CD14-positive monocyte (primary cell): ENCODE data around the gene ITPK1. TPM values are rescaled to one million over a fixed set of nuclear protein-coding genes. Genes with fewer than 3 reads are reported as not detected.

Source experiments
- DNase-seq, 3 donors: peaks; one replicate each; pipeline ENCODE4 v3.0.0-alpha.2; 2011 to 2022
- H2AFZ ChIP-seq: 2 replicates; pipeline ENCODE4 v1.6.0; 2012; ENCODE audit warnings: mild to moderate bottlenecking, low read depth, low read length, inconsistent platforms; ENCODE audit not compliant: insufficient read depth, poor library complexity, severe bottlenecking
- H3K27ac ChIP-seq, 2 donors: 1 replicate in 1 of 2; 2 replicates in 1 of 2; pipeline ENCODE4 v1.5.1; 2012 to 2013; ENCODE audit warnings: low read length in 2 of 2, control low read depth in 1 of 2, inconsistent platforms in 1 of 2, low read depth in 1 of 2, mild to moderate bottlenecking in 1 of 2
- H3K27me3 ChIP-seq, 2 donors: one replicate each; pipeline versions ENCODE4 v1.6.0 to v1.6.1; 2011 to 2013; ENCODE audit warnings: low read length in 2 of 2; ENCODE audit not compliant: control insufficient read depth in 2 of 2, insufficient read depth in 2 of 2
- H3K36me3 ChIP-seq, 2 donors: replicated peaks in 1 of 2; 1 replicate in 1 of 2; 2 replicates in 1 of 2; pipeline versions ENCODE4 v1.5.1 to v1.6.1; 2012 to 2013; ENCODE audit warnings: low read length in 2 of 2, control low read depth in 1 of 2, inconsistent platforms in 1 of 2, mild to moderate bottlenecking in 1 of 2; ENCODE audit not compliant: insufficient read depth in 2 of 2, control insufficient read depth in 1 of 2
- H3K4me1 ChIP-seq, 2 donors: 1 replicate in 1 of 2; 2 replicates in 1 of 2; pipeline versions ENCODE4 v1.5.1 to v1.6.1; 2012 to 2013; ENCODE audit warnings: low read length in 2 of 2, control low read depth in 1 of 2, inconsistent platforms in 1 of 2, mild to moderate bottlenecking in 1 of 2, moderate library complexity in 1 of 2; ENCODE audit not compliant: insufficient read depth in 2 of 2, control insufficient read depth in 1 of 2
- H3K4me2 ChIP-seq: replicated peaks from 2 replicates; pipeline ENCODE3; 2012; ENCODE audit warnings: low read length, moderate library complexity, mild to moderate bottlenecking; ENCODE audit not compliant: poor library complexity, severe bottlenecking; ENCODE audit errors: extremely low read depth
- H3K4me3 ChIP-seq, 3 experiments: fragments of 200-600 bp in 1 of 3; sonication (generic) in 1 of 3; replicated peaks in 1 of 3; 1 replicate in 2 of 3; 2 replicates in 1 of 3; pipeline ENCODE4 v1.5.1; 2011 to 2013; ENCODE audit warnings: low read length in 3 of 3, mild to moderate bottlenecking in 3 of 3, control low read depth in 2 of 3, low read depth in 2 of 3, inconsistent platforms in 1 of 3, moderate library complexity in 1 of 3
- H3K79me2 ChIP-seq: 2 replicates; pipeline ENCODE4 v1.6.0; 2012; ENCODE audit warnings: mild to moderate bottlenecking, control low read depth, inconsistent platforms, low read length, moderate library complexity; ENCODE audit not compliant: insufficient read depth
- H3K9ac ChIP-seq: 2 replicates; pipeline ENCODE4 v1.6.0; 2017; ENCODE audit warnings: low read length, mild to moderate bottlenecking; ENCODE audit not compliant: insufficient read depth, poor library complexity, severe bottlenecking
- H3K9me3 ChIP-seq, 2 donors: replicated peaks in 1 of 2; 1 replicate in 1 of 2; 2 replicates in 1 of 2; pipeline versions ENCODE4 v1.5.1 to v1.6.1; 2012 to 2013; ENCODE audit warnings: low read length in 2 of 2, control low read depth in 1 of 2; ENCODE audit not compliant: control insufficient read depth in 1 of 2, insufficient read depth in 1 of 2
- H4K20me1 ChIP-seq: 2 replicates; pipeline ENCODE4 v1.6.0; 2012; ENCODE audit warnings: mild to moderate bottlenecking, low read length, control low read depth, moderate library complexity; ENCODE audit not compliant: insufficient read depth
- H3K27ac Mint-ChIP-seq, 7 donors: one replicate each; pipeline ENCODE4 v1.8.0; 2020; ENCODE audit warnings: mild to moderate bottlenecking in 7 of 7, mixed read lengths in 7 of 7, moderate library complexity in 6 of 7, inconsistent platforms in 2 of 7
- H3K27me3 Mint-ChIP-seq, 3 donors: one replicate each; pipeline ENCODE4 v1.8.0; 2021 to 2022; ENCODE audit warnings: low read depth in 3 of 3, mild to moderate bottlenecking in 3 of 3, mixed read lengths in 3 of 3, moderate library complexity in 3 of 3, inconsistent platforms in 1 of 3
- H3K36me3 Mint-ChIP-seq, 2 donors: one replicate each; pipeline ENCODE4 v1.8.0; 2020; ENCODE audit warnings: mixed read lengths in 2 of 2, inconsistent platforms in 1 of 2, mild to moderate bottlenecking in 1 of 2
- H3K4me1 Mint-ChIP-seq: one replicate; pipeline ENCODE4 v1.8.0; 2020; ENCODE audit warnings: mild to moderate bottlenecking, mixed read lengths
- H3K4me3 Mint-ChIP-seq, 2 donors: one replicate each; pipeline ENCODE4 v1.8.0; 2020; ENCODE audit warnings: mild to moderate bottlenecking in 2 of 2, mixed read lengths in 2 of 2, moderate library complexity in 1 of 2
- H3K9me3 Mint-ChIP-seq, 7 donors: one replicate each; pipeline ENCODE4 v1.8.0; 2020 to 2022; ENCODE audit warnings: mixed read lengths in 7 of 7, mild to moderate bottlenecking in 6 of 7, moderate library complexity in 6 of 7, inconsistent platforms in 2 of 7
- CTCF ChIP-seq: fragments of 200-600 bp; IDR thresholded peaks from one replicate; pipeline ENCODE4 v1.8.0; 2022; ENCODE audit warnings: antibody characterized with exemption, mild to moderate bottlenecking
- WGBS: methylation state at CpG from one replicate; pipeline ENCODE4 v1.1.5; 2013; ENCODE audit warnings: missing lambda C conversion rate; ENCODE audit not compliant: insufficient coverage; 5-methylcytosine and 5-hydroxymethylcytosine counted together
- intact Hi-C, 2 donors: fragments of 100-400 bp; cut with micrococcal nuclease; formaldehyde crosslinking; loops; one replicate each; pipeline versions ENCODE4 v1.15.0 to v1.15.1; 2023
- polyA plus RNA-seq, 3 donors: library from polyadenylated mRNA; depleted of rRNA in 1 of 3; unstranded in 2 of 3; stranded (reverse) in 1 of 3; fragments of 300-500 nt in 2 of 3; fragments of >200 nt in 1 of 3; fragmentation: Illumina TruSeq in 2 of 3; gene quantifications; 1 replicate in 2 of 3; 2 replicates in 1 of 3; pipeline ENCODE4 v1.2.3, GENCODE V29; 2012 to 2021

Gene ITPK1
- polyA plus RNA-seq, 3 donors = 57.1 to 144 (median 63.0) TPM

- H3K9me3 Mint-ChIP-seq = peaks cover 0 to 5% (median 2%) of the 10 kb centered on the region in 7 donors
- no peak for DNase-seq
- Histone ChIP-seq H3K36me3 (peaks cover 0 to 8% of the 10 kb centered on the region in 2 donors), H3K27ac (peak overlapping the region in 1 of 2 donors; percentile 64), H3K9ac (no peak overlapping the region), H3K27me3 (no peaks in the 10 kb centered on the region), H3K79me2 (peaks cover 100% of the 10 kb centered on the region), H4K20me1 (peaks cover 95% of the 10 kb centered on the region), H3K4me2 (no peak overlapping the region), H3K9me3 (peaks cover 0 to 4% of the 10 kb centered on the region in 2 donors), H3K4me1 (peaks cover 55 to 57% of the 10 kb centered on the region in 2 donors), H3K4me3 (no peak overlapping the region), H2AFZ (no peak overlapping the region)
- intact Hi-C loops = no loop called here
- peaks cover 73% of the 10 kb centered on the region for H3K4me1 Mint-ChIP-seq
- H3K27me3 Mint-ChIP-seq = peaks cover 0 to 3% (median 0%) of the 10 kb centered on the region in 3 donors
- TF ChIP-seq CTCF = no peak
- peaks cover 21 to 28% of the 10 kb centered on the region in 2 donors for H3K36me3 Mint-ChIP-seq
- 78% methylated on average over 14 of the region's 14 CpGs for whole genome bisulfite sequencing
- no peak overlapping the region for H3K4me3 Mint-ChIP-seq
- H3K27ac Mint-ChIP-seq = peak overlapping the region in 6 of 7 donors; percentile 5 to 81 (median 68)
These were observed 33.7 kb downstream of the ITPK1 start for GRCh38 chr14:93081876-93082570.

- peaks cover 82% of the 10 kb centered on the region for H4K20me1 ChIP-seq
- Mint-ChIP-seq H3K36me3 (peaks cover 25 to 26% of the 10 kb centered on the region in 2 donors), H3K27ac (peak overlapping the region in 1 of 7 donors; percentile 44), H3K27me3 (peaks cover 0 to 3% (median 0%) of the 10 kb centered on the region in 3 donors), H3K4me3 (no peak overlapping the region), H3K4me1 (peaks cover 75% of the 10 kb centered on the region), H3K9me3 (peaks cover 0 to 5% (median 2%) of the 10 kb centered on the region in 7 donors)
- H3K4me1 ChIP-seq = peaks cover 52 to 57% of the 10 kb centered on the region in 2 donors
- no peak overlapping the region for H3K4me2 ChIP-seq
- peak overlapping the region in 1 of 2 donors; percentile 5 for H3K27ac ChIP-seq
- no peak overlapping the region for H3K4me3 ChIP-seq
- no peak overlapping the region for H2AFZ ChIP-seq
- H3K79me2 ChIP-seq = peaks cover 98% of the 10 kb centered on the region
- DNase-seq = no peak
- no peak overlapping the region for H3K9ac ChIP-seq
- no peak for TF ChIP-seq CTCF
- 94% methylated on average over 4 of the region's 5 CpGs for WGBS
- peaks cover 0 to 10% of the 10 kb centered on the region in 2 donors for H3K36me3 ChIP-seq
- H3K27me3 ChIP-seq = no peaks in the 10 kb centered on the region
- intact Hi-C loops = no loop called here
- H3K9me3 ChIP-seq = peaks cover 0 to 3% of the 10 kb centered on the region in 2 donors
These were observed 35.8 kb downstream of the ITPK1 start for GRCh38 chr14:93079865-93080403.
